NCI-H2081 treated with DMSO at 0.1 percent for 48 hours (cell line): ENCODE data around the gene MYO1C.
"Not testable (repeated sequence)": the region's sequence is repeated elsewhere in the genome, so short reads cannot be mapped to it uniquely, and the experiment has no call there.

Experiments used
- DNase-seq: peaks from one replicate; lab custom pipeline; 2025; lab: John Stamatoyannopoulos, UW

Gene MYO1C

GRCh38 chr17:1464186-1464585, 28.3 kb downstream of the MYO1C start:
- no peak for DNase-seq

- DNase-seq: no peak
Observed at GRCh38 chr17:1462164-1463112, 30.0 kb downstream of the MYO1C start.

GRCh38 chr17:1461198-1461944, 31.1 kb downstream of the MYO1C start:
- no peak for DNase-seq

GRCh38 chr17:1460233-1460632, 32.3 kb downstream of the MYO1C start:
- no peak for DNase-seq

GRCh38 chr17:1455797-1456599, 36.5 kb downstream of the MYO1C start, which contains the start of gene CRK:
TSS of gene CRK (minus strand) at chr17:1456232. CDS start at chr17:1456117, 115 bp downstream.
- DNase-seq: peak; percentile 64

- no peak for DNase-seq
Observed at GRCh38 chr17:1455291-1455796, 37.1 kb downstream of the MYO1C start.

GRCh38 chr17:1454541-1454940, 37.9 kb downstream of the MYO1C start:
- no peak for DNase-seq

GRCh38 chr17:1453694-1454093, 38.8 kb downstream of the MYO1C start:
- not testable (repeated sequence) for DNase-seq

GRCh38 chr17:1452836-1453235, 39.6 kb downstream of the MYO1C start:
- DNase-seq: no peak

GRCh38 chr17:1450261-1450660, 42.2 kb downstream of the MYO1C start:
- DNase-seq: not testable (repeated sequence)

- no peak for DNase-seq
Observed at GRCh38 chr17:1449412-1449967, 43.0 kb downstream of the MYO1C start.

- no peak for DNase-seq
Observed at GRCh38 chr17:1447052-1447451, 45.4 kb downstream of the MYO1C start.

- no peak for DNase-seq
Observed at GRCh38 chr17:1446201-1446600, 46.3 kb downstream of the MYO1C start.

- DNase-seq: not testable (repeated sequence)
Observed at GRCh38 chr17:1445695-1446094, 46.8 kb downstream of the MYO1C start.

- DNase-seq: not testable (repeated sequence)
Observed at GRCh38 chr17:1442721-1443120, 49.8 kb downstream of the MYO1C start.

GRCh38 chr17:1442187-1442586, 50.3 kb downstream of the MYO1C start:
- no peak for DNase-seq

- no peak for DNase-seq
Observed at GRCh38 chr17:1440921-1441320, 51.6 kb downstream of the MYO1C start.

- no peak for DNase-seq
Observed at GRCh38 chr17:1438593-1439083, 53.8 kb downstream of the MYO1C start.

- no peak for DNase-seq
Observed at GRCh38 chr17:1435326-1435725, 57.2 kb downstream of the MYO1C start.

- DNase-seq: no peak
Observed at GRCh38 chr17:1434150-1434549, 58.3 kb downstream of the MYO1C start.

GRCh38 chr17:1431631-1432104, 60.8 kb downstream of the MYO1C start:
- no peak for DNase-seq
